Measurements from ENCODE around the gene CA7. TPM values are rescaled to one million over a fixed set of nuclear protein-coding genes. Genes with fewer than 3 reads are reported as not detected.
"Not testable (repeated sequence)": the region's sequence is repeated elsewhere in the genome, so short reads cannot be mapped to it uniquely, and the experiment has no call there.

Gene CA7
- polyA plus RNA-seq, 4 donors: 0.29 to 0.53 TPM; not detected in 2

- DNase-seq (ENCODE audit: low read depth in 4 of 4, low spot score in 3 of 4): peak in 1 of 4 donors; percentile 67
These were observed 50.9 kb downstream of the CA7 start for GRCh38 chr16:66894948-66895688.

- no peak for DNase-seq (ENCODE audit: low read depth in 4 of 4, low spot score in 3 of 4)
These were observed 51.4 kb downstream of the CA7 start for GRCh38 chr16:66895689-66895979.

- DNase-seq (ENCODE audit: low read depth in 4 of 4, low spot score in 3 of 4): no peak
These were observed 51.8 kb downstream of the CA7 start for GRCh38 chr16:66895999-66896398.

GRCh38 chr16:66896682-66897081 is 52.5 kb downstream of the CA7 start:
- not testable (repeated sequence) for DNase-seq (ENCODE audit: low read depth in 4 of 4, low spot score in 3 of 4)

GRCh38 chr16:66898207-66898606 is 54.0 kb downstream of the CA7 start:
- DNase-seq (ENCODE audit: low read depth in 4 of 4, low spot score in 3 of 4): no peak

- no peak for DNase-seq (ENCODE audit: low read depth in 4 of 4, low spot score in 3 of 4)
These were observed 54.7 kb downstream of the CA7 start for GRCh38 chr16:66898933-66899309.

- DNase-seq (ENCODE audit: low read depth in 4 of 4, low spot score in 3 of 4): no peak
These were observed 55.2 kb downstream of the CA7 start for GRCh38 chr16:66899310-66899944.

- peak in 2 of 4 donors; percentile 69 to 82 for DNase-seq (ENCODE audit: low read depth in 4 of 4, low spot score in 3 of 4)
These were observed 55.9 kb downstream of the CA7 start for GRCh38 chr16:66899945-66900710.

GRCh38 chr16:66900721-66901441 is 56.7 kb downstream of the CA7 start:
- no peak for DNase-seq (ENCODE audit: low read depth in 4 of 4, low spot score in 3 of 4)

GRCh38 chr16:66901626-66902025 is 57.4 kb downstream of the CA7 start:
- DNase-seq (ENCODE audit: low read depth in 4 of 4, low spot score in 3 of 4): no peak

GRCh38 chr16:66902648-66903543 is 58.7 kb downstream of the CA7 start:
- no peak for DNase-seq (ENCODE audit: low read depth in 4 of 4, low spot score in 3 of 4)

Other genes starting within 250 kb of the CA7 start
- gene CMTM3, start 239.7 kb upstream of the CA7 start, polyA plus RNA-seq (ENCODE audit: insufficient read length in 4 of 4): 10 to 100 TPM; 61.2 to 84.7 (median 70.0) TPM
- 10 to 100 TPM; 21.0 to 67.0 (median 62.7) TPM for gene CMTM4, start 147.7 kb upstream of the CA7 start, polyA plus RNA-seq (ENCODE audit: insufficient read length in 4 of 4)
- gene DYNC1LI2, start 92.8 kb upstream of the CA7 start, polyA plus RNA-seq (ENCODE audit: insufficient read length in 4 of 4): 100 to 1,000 TPM; 109 to 161 (median 128) TPM
- gene TERB1, start 42.8 kb upstream of the CA7 start, polyA plus RNA-seq (ENCODE audit: insufficient read length in 4 of 4): not detected
- gene NAE1, start 13.4 kb upstream of the CA7 start, polyA plus RNA-seq (ENCODE audit: insufficient read length in 4 of 4): 100 to 1,000 TPM in 1 of 4 donors, 10 to 100 TPM in 3; 62.4 to 102 (median 86.8) TPM
- 10 to 100 TPM in 3 of 4 donors, 1 to 10 TPM in 1; 7.7 to 16.9 (median 14.0) TPM for gene PDP2, start 36.1 kb downstream of the CA7 start, polyA plus RNA-seq (ENCODE audit: insufficient read length in 4 of 4)
- 100 to 1,000 TPM in 3 of 4 donors, 1 to 10 TPM in 1; 4.1 to 307 (median 238) TPM for gene CDH16, start 74.5 kb downstream of the CA7 start, polyA plus RNA-seq (ENCODE audit: insufficient read length in 4 of 4)
- gene RRAD, start 81.1 kb downstream of the CA7 start, polyA plus RNA-seq (ENCODE audit: insufficient read length in 4 of 4): 1 to 10 TPM; 1.2 to 5.4 (median 2.1) TPM
- 100 to 1,000 TPM in 1 of 4 donors, 10 to 100 TPM in 3; 62.2 to 102 (median 84.8) TPM for gene CIAO2B, start 90.0 kb downstream of the CA7 start, polyA plus RNA-seq (ENCODE audit: insufficient read length in 4 of 4)
- gene CES2, start 91.1 kb downstream of the CA7 start, polyA plus RNA-seq (ENCODE audit: insufficient read length in 4 of 4): 10 to 100 TPM; 28.7 to 48.5 (median 36.1) TPM
- gene CES3, start 116.9 kb downstream of the CA7 start, polyA plus RNA-seq (ENCODE audit: insufficient read length in 4 of 4): 1 to 10 TPM in 3 of 4 donors, under 1 TPM in 1; 0.74 to 3.5 (median 2.0) TPM
- gene CES4A, start 144.2 kb downstream of the CA7 start, polyA plus RNA-seq (ENCODE audit: insufficient read length in 4 of 4): 10 to 100 TPM in 2 of 4 donors, 1 to 10 TPM in 2; 6.3 to 13.2 (median 10.3) TPM
- gene CBFB, start 184.7 kb downstream of the CA7 start, polyA plus RNA-seq (ENCODE audit: insufficient read length in 4 of 4): 10 to 100 TPM; 69.3 to 78.9 (median 76.2) TPM